GM18498 (cell line): ENCODE results near the gene TMEM178A.

Source experiments
- ATAC-seq: cut with Tn5 transposase; IDR thresholded peaks from one replicate; pipeline ENCODE4 v1.9.1; 2021; ENCODE audit warnings: mild to moderate bottlenecking, moderate library complexity; ENCODE audit not compliant: unreplicated experiment

Gene TMEM178A

GRCh38 chr2:39736640-39737039 is 70.9 kb downstream of the TMEM178A start:
- ATAC-seq, result no peak

DNA sequence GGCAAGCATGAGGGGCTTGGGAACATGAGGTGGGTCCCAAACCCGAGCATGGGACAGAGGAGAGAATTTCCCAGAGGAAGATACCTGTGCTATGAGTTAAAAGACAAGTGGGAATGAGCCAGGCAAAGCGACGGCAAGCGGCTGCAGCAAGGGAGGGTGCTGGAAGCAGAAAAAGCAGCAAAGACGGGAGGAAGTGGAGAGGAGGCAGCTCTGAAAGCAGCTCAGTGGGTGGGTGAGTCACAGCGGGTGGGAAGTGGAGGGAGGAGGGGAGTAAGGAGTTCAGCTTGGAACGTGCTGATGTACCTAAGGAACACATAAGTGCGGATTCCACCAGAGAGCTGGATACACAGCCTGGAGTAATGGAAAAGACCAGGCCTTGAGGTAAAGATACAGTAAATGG is 71.9 kb downstream of the TMEM178A start:
- ATAC-seq, result no peak

GRCh38 chr2:39738936-39739335 is 73.2 kb downstream of the TMEM178A start:
- no peak for ATAC-seq

DNA sequence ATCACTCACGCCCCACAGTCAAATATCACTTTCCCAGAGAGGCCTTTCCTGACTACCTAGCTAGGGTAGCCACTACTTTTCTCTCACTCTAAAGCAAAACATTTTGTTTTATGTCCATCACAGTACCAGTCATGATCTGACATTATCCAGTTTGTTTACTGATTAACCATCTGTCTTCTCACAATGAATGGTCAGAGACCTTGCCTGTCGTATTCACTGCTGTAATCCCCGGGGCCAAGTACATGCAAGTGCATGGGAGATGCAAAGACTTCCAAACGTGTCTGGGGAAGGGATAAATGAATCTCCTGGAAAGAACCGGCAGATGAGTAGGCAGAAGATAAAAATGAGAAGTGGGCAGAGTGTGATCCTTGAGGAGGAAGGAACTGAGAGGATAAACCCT is 73.7 kb downstream of the TMEM178A start:
- ATAC-seq, result no peak

GRCh38 chr2:39741871-39742270 is 76.2 kb downstream of the TMEM178A start:
- ATAC-seq, result no peak

- no peak for ATAC-seq
Measured at GRCh38 chr2:39743269-39743776, 77.6 kb downstream of the TMEM178A start.

DNA sequence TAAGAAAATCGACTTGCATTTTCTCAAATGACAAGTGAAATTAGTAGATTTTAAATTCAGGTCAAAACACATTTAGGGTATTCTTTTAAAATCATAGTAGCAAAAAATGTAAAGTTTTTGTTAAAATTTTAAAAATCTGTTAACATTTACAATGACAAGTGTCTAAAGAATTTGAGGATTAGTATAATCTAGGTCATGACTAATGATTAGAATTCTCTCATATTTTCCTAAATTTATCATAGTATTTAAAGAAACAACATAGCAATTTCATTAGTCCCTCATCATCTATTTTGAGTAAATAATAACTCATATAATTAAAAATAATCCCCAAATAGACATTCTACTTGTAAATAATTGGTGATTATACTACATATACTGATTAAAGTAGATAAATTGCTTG is 89.7 kb downstream of the TMEM178A start:
- ATAC-seq, result no peak

- no peak for ATAC-seq
Measured at GRCh38 chr2:39757156-39757555, 91.4 kb downstream of the TMEM178A start.

- no peak for ATAC-seq
Measured at GRCh38 chr2:39762448-39762847, 96.7 kb downstream of the TMEM178A start.
